Astrocyte of the hippocampus (primary cell): Measurements from ENCODE around the gene CYS1.
"Not testable (repeated sequence)": the region's sequence is repeated elsewhere in the genome, so short reads cannot be mapped to it uniquely, and the experiment has no call there.

Source experiments
- DNase-seq: peaks from one replicate; pipeline ENCODE4 v3.0.0; 2011; ENCODE audit warnings: low read depth, low spot score

The CYS1 gene

DNA sequence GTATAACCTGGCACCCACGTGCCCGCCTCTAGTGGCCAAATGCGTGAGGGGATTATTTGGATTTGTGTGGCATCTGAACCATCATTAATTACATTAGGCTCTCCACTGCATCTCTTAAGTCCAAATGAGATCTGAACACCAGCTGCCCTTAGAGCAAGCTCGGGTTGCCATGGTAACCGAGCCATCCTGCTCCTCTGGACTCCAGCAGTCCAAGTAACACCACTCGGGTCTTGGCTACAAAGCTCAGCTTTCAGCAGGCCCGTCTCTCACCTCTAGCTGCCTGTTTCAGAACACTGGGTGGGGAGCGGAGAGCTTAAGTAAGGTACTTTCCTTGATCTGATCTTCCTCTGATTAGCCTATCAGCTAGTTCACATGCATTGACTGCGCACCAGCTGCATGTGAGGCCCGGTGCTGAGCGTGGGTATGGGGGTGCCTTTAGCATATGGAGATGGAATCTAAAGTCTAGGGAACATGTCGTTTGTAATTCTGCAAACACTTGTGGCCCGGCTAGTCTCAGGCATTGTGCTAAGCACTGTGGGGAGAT is 14.1 kb upstream of the CYS1 start:
- peak; percentile 17 for DNase-seq

GRCh38 chr2:10091889-10092244 is 11.7 kb upstream of the CYS1 start:
- DNase-seq, result not testable (repeated sequence)

- no peak for DNase-seq
Observed at GRCh38 chr2:10091182-10091888, 11.1 kb upstream of the CYS1 start.

GRCh38 chr2:10089565-10090190 is 9.5 kb upstream of the CYS1 start:
- DNase-seq, result no peak

- DNase-seq, result no peak
Observed at GRCh38 chr2:10087360-10087759, 7.1 kb upstream of the CYS1 start.

DNA sequence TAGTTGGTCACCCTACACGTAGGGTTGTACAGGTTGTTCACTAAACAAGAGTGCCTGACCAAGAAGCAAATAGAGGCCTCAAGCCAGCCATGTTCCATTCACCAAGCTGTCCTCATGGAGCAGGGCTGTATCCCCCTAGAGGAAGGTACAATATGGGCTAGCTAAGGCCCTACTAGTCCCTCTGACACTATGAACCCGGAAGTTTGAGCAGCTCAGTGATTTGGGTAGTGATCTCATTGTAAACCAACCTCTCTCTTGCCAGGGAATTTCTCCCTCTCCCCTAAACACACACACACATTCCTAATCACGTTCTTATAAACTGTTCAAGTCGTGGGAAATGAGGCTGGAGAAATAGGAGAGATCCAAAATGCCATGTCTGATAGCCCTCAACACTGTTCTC is 6.7 kb upstream of the CYS1 start:
- DNase-seq, result no peak

DNA sequence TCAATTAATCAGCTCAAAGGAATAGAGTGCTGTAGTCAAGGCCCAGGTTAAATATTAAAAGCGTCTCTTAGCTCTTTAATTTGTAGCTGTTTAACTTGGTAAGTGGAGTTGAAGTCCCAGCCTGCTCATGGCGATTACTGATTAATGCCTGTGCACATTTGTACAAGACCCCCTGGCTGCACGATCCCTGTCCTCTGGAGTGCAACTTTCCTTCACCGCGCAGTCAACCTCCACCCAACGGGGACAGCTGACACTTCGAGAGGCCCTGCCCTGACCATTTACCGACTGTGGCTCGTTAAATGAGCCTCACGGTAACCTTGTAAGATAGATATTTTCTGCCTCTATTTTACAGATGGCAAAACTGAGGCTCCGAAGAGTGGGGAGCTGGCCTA is 5.5 kb upstream of the CYS1 start:
- no peak for DNase-seq

- no peak for DNase-seq
Observed at GRCh38 chr2:10085043-10085667, 4.9 kb upstream of the CYS1 start.

GRCh38 chr2:10084223-10084865 is 4.1 kb upstream of the CYS1 start:
- no peak for DNase-seq

DNA sequence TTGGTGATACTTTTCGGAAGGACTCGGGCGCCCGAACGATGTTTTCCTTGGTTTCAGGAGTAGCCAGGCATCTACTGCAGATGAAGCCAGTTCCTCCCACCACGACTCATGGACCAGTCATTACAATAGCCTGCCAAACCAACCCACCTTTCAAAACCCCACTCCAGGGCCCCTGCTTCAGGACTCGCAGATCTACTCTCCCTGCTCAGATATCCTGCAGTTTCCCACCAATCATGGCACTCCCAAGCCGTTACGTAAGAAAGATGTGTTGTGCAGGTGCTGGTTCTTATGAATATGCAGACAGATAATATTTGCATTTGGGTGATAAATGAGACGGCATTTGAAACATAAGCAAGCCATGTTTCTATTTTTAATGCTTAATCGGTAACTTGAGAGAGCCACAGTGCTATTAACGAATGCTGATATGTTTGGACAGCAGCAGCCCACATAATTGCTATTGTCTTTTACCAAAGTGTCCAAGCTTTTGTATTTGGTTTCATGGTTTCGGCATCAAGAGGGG is 3.5 kb upstream of the CYS1 start:
- no peak for DNase-seq

GRCh38 chr2:10083046-10083445 is 2.8 kb upstream of the CYS1 start:
- DNase-seq, result peak; percentile 36

- peak; percentile 60 for DNase-seq
Observed at GRCh38 chr2:10080536-10081304, 509 bp upstream of the CYS1 start.

GRCh38 chr2:10079266-10079869 is 843 bp downstream of the CYS1 start:
- peak; percentile 83 for DNase-seq

DNA sequence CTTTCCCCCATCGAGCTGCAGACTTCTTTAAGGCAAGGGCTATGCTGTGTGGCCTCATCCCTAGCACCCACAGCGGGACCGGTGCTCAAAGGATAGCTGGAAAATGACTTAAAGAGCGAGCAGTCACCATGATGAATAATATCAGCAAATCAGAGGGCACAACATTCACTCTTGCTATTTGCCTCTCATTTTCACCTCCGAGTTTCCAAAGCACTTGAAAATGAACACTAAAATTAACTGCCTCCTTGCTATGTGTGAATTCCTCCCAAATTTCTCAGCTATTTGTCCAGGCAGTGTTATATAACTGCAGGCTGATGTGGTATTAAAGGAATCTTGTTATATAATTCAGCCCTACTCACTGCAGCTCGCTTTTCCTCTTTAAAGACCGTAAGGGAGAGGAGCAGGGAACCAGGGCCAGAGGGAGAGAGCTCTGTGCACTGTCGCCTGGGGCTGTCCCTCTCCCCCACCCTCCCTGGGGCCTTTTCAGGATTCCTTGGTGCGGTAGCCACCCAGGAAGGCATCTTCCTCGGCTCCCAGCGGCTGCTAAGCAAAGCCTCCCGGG is 1.4 kb downstream of the CYS1 start:
- no peak for DNase-seq

GRCh38 chr2:10078001-10078400 is 2.2 kb downstream of the CYS1 start:
- DNase-seq, result no peak

DNA sequence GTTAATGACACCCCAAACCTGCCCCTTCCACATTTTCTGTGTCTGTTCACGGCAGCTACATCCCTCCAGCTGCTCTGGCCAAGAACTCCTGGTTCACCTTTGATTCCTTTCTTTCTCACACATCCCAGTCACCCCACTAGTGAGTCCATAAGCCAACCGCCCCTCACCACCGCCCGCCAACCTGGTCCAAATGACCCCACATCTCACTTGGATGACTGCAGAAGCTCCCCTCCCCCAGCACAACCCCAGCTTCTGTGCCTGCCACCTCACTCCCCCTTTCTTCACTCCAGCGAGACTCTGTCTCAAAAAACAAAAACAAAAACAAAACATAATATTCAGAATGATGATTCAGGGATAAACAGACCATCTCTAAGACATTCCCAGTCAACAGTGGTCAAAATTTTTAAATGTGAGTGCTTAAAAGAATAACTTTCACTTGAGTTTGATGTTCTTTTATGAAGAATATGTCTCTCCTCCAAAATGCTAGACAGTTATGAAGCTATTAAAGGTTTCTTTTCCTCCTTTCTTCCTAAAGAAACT is 3.2 kb downstream of the CYS1 start:
- DNase-seq, result no peak

GRCh38 chr2:10076511-10076910 is 3.7 kb downstream of the CYS1 start:
- no peak for DNase-seq

DNA sequence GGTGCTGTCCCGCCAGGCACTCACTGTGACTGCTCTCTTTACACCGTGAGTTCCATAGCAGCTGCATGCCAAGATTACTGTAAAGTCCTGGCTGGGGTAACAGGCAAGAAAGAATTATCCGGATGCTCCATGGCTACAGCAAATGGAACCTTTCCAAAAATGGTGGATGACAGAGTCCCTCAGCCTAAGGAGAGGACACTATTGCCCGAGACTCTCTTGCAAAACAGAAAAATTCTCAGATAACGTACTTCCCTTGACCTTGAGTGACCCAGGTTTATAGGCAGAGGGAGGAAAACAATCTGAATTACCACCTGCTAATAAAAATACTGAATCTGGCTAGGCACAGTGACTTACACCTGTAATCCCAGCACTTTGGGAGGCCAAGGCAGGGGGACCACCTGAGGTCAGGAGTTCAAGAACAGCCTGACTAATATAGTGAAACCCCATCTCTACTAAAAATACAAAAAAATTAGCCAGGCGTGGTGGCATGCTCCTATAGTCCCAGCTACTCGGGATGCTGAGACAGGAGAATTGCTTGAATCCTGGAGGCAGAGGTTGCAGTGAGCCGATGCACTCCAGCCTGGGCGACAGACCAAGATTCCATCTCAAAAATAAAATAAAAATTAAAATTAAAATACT is 4.5 kb downstream of the CYS1 start:
- no peak for DNase-seq

DNA sequence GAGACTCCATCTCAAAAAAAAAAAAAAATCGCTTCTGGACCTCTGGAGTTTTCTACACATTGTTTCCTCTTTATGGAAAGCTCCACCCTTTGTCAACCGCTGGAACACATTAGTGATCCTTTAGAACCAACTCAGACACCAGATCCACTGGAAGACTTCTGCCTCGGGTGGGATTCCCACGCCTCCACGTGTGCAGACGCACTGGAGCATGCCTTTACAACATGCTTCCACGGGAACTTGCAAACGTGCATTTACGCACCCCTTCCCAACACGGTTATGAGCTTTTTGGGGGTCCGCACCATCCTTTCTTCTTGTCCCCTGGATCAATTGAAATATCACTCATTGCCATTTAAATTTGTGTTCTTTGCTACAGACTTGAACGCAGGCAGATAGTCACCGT is 5.1 kb downstream of the CYS1 start:
- no peak for DNase-seq

GRCh38 chr2:10073706-10074105 is 6.5 kb downstream of the CYS1 start:
- no peak for DNase-seq
